GM21367 (cell line): ENCODE data around the gene METTL26.
A peak's percentile ranks its signal among the peaks of the same experiment; 100 is the strongest.
"Not testable (repeated sequence)": the region's sequence is repeated elsewhere in the genome, so short reads cannot be mapped to it uniquely, and the experiment has no call there.

ENCODE experiments used
- ATAC-seq: cut with Tn5 transposase; IDR thresholded peaks from one replicate; pipeline ENCODE4 v1.9.1; 2021; ENCODE audit not compliant: unreplicated experiment

METTL26 gene

GRCh38 chr16:598823-599739, 37.0 kb downstream of the METTL26 start:
- no peak for ATAC-seq

DNA sequence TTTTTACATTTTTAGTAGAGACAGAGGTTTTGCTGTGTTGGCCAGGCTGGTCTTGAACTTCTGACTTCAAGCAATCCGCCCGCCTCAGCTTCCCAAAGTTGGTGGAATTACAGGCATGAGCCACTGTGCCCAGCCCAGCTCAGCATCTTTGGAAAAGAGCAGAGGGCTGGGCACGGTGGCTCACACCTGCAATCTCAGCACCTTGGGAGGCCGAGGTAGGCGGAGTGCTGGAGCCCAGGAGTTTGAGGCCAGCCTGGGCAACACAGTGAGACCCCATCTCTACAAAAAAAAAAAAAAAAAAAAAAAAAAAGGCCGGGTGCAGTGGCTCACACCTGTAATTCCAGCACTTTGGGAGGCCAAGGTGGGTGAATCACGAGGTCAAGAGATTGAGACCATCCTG, 38.5 kb downstream of the METTL26 start:
- not testable (repeated sequence) for ATAC-seq

GRCh38 chr16:596736-597060, 39.4 kb downstream of the METTL26 start:
- no peak for ATAC-seq

DNA sequence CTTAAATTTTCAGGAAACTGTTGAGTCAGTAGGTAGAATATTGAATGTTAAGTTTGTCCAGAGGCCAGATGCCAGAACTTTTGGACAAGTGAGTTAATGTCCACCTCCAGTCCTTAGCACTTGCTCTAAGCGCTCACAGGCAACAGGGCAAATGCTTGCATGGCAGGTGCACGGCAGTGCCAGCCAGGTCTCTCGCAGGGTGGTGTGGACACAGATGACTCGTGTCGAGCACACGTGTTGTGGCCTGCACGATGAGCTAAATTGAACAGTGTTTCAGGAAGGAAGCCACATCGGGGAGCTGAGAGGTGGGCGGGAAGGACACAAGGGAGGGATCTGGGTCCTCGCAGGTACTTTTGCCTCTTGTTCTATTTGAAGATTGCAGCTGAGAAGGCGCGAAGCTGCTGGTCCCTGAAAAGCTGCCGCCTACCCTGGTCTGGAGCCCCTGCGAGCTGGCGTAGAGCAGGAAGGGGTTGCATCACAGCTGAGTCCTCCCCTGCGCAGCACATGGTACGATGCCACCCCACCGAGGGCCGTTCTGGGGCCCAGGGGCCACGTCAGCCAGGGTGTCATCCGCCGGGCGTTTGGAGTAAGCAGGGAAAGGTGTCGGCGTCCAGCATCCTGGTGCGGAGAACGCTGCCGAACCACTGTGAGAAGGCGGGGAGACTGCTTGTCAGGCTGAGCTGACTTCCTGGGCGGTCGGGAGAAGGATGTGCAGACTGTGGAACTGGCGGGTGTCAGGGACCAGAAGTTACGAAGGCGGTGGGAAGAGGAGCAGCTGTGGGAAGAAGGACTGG, 40.0 kb downstream of the METTL26 start:
- ATAC-seq = no peak

DNA sequence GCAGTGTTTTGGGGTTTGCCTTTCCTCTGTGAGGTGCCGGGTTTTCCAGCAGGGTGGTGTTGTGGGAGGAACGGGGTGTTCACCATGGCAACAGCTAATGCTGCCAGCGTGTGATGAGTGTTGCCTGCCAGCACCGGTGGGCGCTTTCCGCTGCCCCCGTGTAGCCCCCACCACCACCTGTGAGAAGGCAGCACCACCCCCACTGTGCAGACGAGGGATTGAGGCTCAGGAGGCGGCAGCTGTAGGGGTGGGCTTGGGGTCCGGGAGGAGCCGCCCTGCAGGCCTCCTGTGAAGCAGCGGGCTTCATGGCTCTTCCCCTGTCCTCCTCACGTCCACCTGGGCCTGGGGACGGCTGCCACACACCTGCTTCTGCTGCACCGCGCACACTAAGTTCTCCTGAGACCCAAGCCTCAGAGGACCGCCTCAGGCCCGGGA, 41.0 kb downstream of the METTL26 start:
- no peak for ATAC-seq

DNA sequence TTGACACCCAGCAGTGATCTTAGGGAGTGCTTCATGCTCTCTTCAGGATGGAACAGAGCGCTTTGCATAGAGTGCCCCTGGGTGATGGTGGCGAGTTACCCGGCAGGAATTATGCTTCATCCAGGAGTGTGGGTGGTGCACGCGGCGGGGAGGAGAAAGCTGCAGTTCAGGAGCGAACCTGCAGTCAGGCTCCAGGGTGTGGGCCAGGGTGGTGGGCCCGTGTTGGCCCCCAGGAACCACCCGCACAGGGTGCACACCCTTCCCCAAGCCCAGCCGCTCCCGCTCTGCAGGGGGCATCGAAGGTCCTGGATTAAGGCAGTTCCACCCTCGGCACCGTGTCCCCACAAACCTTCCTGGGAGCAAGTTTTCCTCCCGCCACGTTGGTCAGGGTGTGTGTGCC, 42.3 kb downstream of the METTL26 start:
- no peak for ATAC-seq

- ATAC-seq = no peak
Measured at GRCh38 chr16:593406-593805, 42.7 kb downstream of the METTL26 start.

DNA sequence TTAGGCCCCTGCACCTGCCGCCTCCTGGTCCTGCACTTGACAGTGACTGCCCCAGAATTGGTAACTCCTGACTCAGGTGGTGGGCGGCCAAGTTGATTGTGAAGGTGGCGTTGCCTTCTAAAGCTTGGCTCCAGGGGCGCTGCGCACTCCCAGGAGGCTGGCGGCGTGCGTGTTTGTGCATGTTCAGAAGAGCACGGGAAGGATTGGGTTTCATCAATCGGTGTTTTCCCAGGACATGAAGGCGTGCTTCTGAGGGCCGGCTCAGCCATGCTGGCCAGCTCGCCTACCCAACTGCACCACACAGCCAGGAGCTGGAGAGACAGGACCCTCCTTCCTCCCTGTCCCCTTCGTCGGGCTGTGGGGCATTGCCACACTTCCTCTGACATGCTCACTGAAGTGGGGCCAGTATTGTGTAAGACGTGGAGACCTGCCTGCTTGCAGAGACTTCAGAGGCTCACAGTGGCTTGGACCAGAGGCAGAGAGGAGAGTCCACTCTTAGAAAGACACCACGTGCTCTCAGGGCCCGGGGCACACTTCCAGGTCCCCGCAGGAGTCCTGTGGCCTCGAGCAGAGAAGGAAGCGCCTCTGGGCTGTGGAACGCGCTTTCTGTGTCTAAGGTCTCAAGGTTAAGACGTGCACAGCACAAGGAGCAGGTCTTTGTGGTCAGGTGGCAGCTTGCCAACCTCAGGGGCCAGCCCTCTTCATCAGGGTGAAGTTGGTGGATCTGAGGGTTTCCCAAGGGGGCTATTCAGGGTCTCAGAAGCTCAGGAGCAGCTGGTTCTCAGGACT, 43.4 kb downstream of the METTL26 start:
- ATAC-seq = no peak

GRCh38 chr16:591892-592517, 44.1 kb downstream of the METTL26 start:
- ATAC-seq = no peak

GRCh38 chr16:591231-591630, 44.9 kb downstream of the METTL26 start:
- no peak for ATAC-seq

GRCh38 chr16:590815-591200, 45.3 kb downstream of the METTL26 start:
- no peak for ATAC-seq

- no peak for ATAC-seq
Measured at GRCh38 chr16:590188-590814, 45.8 kb downstream of the METTL26 start.

GRCh38 chr16:589658-590187, 46.4 kb downstream of the METTL26 start, which contains the start of gene RAB40C:
Gene RAB40C, plus strand, starts transcription at chr16:590066. Its CDS starts 226 bp downstream, at chr16:590292.
- ATAC-seq = peak; percentile 50

- ATAC-seq = peak; percentile 54
Measured at GRCh38 chr16:588889-589657, 47.0 kb downstream of the METTL26 start.

- ATAC-seq = no peak
Measured at GRCh38 chr16:588639-588888, 47.5 kb downstream of the METTL26 start.

GRCh38 chr16:586645-587590, 49.2 kb downstream of the METTL26 start:
- ATAC-seq = no peak

GRCh38 chr16:586047-586644, 50.0 kb downstream of the METTL26 start:
- no peak for ATAC-seq

- ATAC-seq = no peak
Measured at GRCh38 chr16:585351-585750, 50.8 kb downstream of the METTL26 start.
